Right lobe of liver (tissue), 6 donors: ENCODE measurements around the gene CSN3. TPM values are rescaled to one million over a fixed set of nuclear protein-coding genes. Genes with fewer than 3 reads are reported as not detected.

Source experiments
- ATAC-seq, 4 donors: fragments of 200-7000 bp; cut with Tn5 transposase; one replicate each; pipeline ENCODE4 v1.9.1; 2020; ENCODE audit warnings: mild to moderate bottlenecking in 4 of 4, moderate library complexity in 4 of 4
- DNase-seq, 3 donors: peaks; one replicate each; pipeline ENCODE4 v3.0.0-alpha.2; 2020
- H3K27ac ChIP-seq, 3 donors: fragments of 200-600 bp; one replicate each; pipeline ENCODE4 v1.8.0; 2022
- H3K27me3 ChIP-seq, 2 donors: fragments of 200-600 bp; one replicate each; pipeline ENCODE4 v1.8.0; 2022
- H3K36me3 ChIP-seq, 4 donors: fragments of 200-600 bp; sonication (generic) in 1 of 4; one replicate each; pipeline versions ENCODE4 v1.5.1 to v1.8.0; 2017 to 2022; ENCODE audit warnings: control low read depth in 1 of 4
- H3K4me1 ChIP-seq, 4 donors: fragments of 200-600 bp; sonication (generic) in 1 of 4; one replicate each; pipeline versions ENCODE4 v1.5.1 to v1.8.0; 2017 to 2022; ENCODE audit warnings: control low read depth in 1 of 4
- H3K4me3 ChIP-seq, 3 donors: fragments of 200-600 bp; one replicate each; pipeline ENCODE4 v1.8.0; 2022
- H3K9me3 ChIP-seq, 4 donors: fragments of 200-600 bp; sonication (generic) in 1 of 4; one replicate each; pipeline versions ENCODE4 v1.5.1 to v1.8.0; 2017 to 2022; ENCODE audit warnings: control low read depth in 1 of 4
- POLR2A ChIP-seq: fragments of 450-650 bp; IDR thresholded peaks from one replicate; pipeline ENCODE4 v1.6.1; 2017; ENCODE audit warnings: antibody characterized with exemption, mild to moderate bottlenecking
- WGBS: methylation state at CpG from one replicate; pipeline ENCODE4 v1.1.6; 2018; ENCODE audit warnings: low coverage, low lambda C conversion rate; ENCODE audit not compliant: insufficient coverage; ENCODE audit errors: missing lambda C conversion rate; 5-methylcytosine and 5-hydroxymethylcytosine counted together
- intact Hi-C, 2 donors: fragments of 100-400 bp; cut with DNase I; formaldehyde crosslinking; loops; one replicate each; pipeline versions ENCODE4 v1.11.2 to v1.14.1; 2022
- total RNA-seq, 6 experiments: library from RNA; depleted of rRNA in 2 of 6; stranded (reverse); fragments of >200 nt in 2 of 6; fragmentation: NEBNext Ultra II Directional in 3 of 6; extraction: Animal tissue kit (Norgen Biotek cat#: 25700) in 3 of 6; gene quantifications; one replicate each; pipeline versions ENCODE4 v1.1.0 to v1.2.4, GENCODE V29; 2016 to 2023
- TF ChIP-seq, protein P1 (sequence below), 4 donors: fragments of 200-600 bp in 3 of 4; fragments of 450-650 bp in 1 of 4; IDR thresholded peaks; one replicate each; pipeline versions ENCODE4 v1.5.1 to v1.8.0; 2016 to 2022; ENCODE audit warnings: antibody characterized with exemption in 4 of 4, mild to moderate bottlenecking in 2 of 4
- donor health status: DM: no; HTN: yes; CAD: no.
- donor health status: DM: no; HTN: no; CAD: no.
- donor health status: DM: no; HTN: no; CAD: no.
- donor health status: DM: no; HTN: yes; CAD: no.
- donor health status: DM: no; HTN: yes; CAD: no.

CSN3 gene
- total RNA-seq, 6 experiments from 2014 or later: not detected

DNA sequence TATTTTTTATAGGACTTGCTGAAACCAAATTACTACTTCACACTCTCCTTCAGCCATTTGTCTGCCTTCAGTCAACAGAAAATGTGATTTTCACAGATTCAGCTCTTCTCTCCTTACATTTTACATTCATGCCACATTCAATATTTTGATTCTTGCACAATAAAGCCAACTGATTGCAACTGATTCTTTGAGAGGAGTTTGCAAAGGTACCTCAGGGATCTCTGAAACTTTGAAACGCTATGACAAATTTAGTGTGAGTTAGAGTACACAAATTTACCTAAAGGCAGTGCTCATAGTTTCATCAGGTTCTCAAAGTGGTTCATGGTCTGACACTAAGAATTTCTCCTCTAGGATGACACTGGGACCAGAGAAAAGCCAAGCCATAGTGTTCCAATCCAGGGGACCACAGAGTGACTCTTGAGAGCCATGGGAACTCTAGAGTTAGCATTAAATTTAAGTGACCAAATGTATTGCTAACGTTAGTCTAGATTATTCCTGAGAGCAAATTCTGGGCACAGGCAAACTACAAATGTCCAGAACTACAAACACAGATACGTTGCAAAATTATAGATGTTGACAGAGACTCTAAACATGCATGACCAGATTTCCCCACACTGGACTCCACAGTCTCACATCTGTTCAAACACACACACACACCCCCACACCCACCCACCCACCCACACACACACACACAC is 9.0 kb downstream of the CSN3 start:
- no peaks in the 10 kb centered on the region for H3K9me3 ChIP-seq
- no peak overlapping the region for H3K4me3 ChIP-seq
- H3K4me1 ChIP-seq: peaks cover 0 to 6% (median 2%) of the 10 kb centered on the region in 4 donors
- peak overlapping the region in 2 of 3 donors; percentile 63 to 66 for H3K27ac ChIP-seq
- no peak for DNase-seq
- ATAC-seq: peak; percentile 69 to 90 (median 80)
- H3K27me3 ChIP-seq: no peaks in the 10 kb centered on the region
- no peaks in the 10 kb centered on the region for H3K36me3 ChIP-seq
- 16% methylated on average over 3 of the region's 3 CpGs for WGBS
- intact Hi-C loops: no loop called here
- no peak for TF ChIP-seq POLR2A
- TF ChIP-seq, protein P1, sequence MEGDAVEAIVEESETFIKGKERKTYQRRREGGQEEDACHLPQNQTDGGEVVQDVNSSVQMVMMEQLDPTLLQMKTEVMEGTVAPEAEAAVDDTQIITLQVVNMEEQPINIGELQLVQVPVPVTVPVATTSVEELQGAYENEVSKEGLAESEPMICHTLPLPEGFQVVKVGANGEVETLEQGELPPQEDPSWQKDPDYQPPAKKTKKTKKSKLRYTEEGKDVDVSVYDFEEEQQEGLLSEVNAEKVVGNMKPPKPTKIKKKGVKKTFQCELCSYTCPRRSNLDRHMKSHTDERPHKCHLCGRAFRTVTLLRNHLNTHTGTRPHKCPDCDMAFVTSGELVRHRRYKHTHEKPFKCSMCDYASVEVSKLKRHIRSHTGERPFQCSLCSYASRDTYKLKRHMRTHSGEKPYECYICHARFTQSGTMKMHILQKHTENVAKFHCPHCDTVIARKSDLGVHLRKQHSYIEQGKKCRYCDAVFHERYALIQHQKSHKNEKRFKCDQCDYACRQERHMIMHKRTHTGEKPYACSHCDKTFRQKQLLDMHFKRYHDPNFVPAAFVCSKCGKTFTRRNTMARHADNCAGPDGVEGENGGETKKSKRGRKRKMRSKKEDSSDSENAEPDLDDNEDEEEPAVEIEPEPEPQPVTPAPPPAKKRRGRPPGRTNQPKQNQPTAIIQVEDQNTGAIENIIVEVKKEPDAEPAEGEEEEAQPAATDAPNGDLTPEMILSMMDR (IDR thresholded peaks at IDR 0.05): no peak

DNA sequence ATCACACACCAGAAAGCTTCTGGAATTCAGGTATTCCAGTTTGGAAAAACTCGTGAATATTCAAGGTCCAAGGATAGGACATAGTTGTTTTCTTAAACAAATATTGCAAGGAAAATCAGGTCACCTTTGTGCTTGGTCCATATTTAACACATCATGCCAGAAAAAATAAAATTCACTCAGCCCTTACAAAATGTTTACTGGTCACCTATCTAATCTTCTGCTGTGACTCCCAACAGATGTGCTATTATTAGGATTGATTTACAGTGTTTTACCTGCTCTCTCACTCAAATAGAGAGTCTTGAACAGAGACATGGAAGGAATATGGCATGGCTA is 9.5 kb downstream of the CSN3 start:
- WGBS: 36% methylated on average over 1 of the region's 1 CpG
- DNase-seq (no peak), ATAC-seq (peak; percentile 71 to 83 (median 80))
- TF ChIP-seq, protein P1 (IDR thresholded peaks at IDR 0.05): no peak
- no peak for TF ChIP-seq POLR2A
- intact Hi-C loops: no loop called here
- H3K36me3 ChIP-seq: no peaks in the 10 kb centered on the region
- peak overlapping the region in 2 of 3 donors; percentile 14 to 66 for H3K27ac ChIP-seq
- H3K27me3 ChIP-seq: no peaks in the 10 kb centered on the region
- H3K4me3 ChIP-seq: no peak overlapping the region
- H3K9me3 ChIP-seq: no peaks in the 10 kb centered on the region
- H3K4me1 ChIP-seq: peaks cover 0 to 6% (median 2%) of the 10 kb centered on the region in 4 donors

DNA sequence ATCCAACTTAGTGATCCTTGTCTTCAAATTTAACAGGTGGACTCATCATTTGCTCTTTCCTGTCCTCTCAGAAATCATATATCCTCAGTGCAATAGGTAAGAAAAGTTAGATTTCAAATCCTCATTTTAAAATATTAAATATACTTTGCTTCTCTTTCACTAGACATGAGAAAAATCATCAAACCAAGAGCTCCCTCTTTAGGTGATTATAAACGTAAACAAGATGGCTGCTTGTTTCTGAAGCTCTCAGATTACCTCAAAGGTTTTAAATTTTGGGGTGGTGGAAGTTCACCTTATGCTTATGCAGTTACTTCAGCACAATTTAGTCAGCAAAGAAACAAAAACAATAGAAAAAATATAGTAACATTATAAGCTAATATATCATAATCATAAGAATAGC is 27.3 kb downstream of the CSN3 start:
- 0% methylated on average over 1 of the region's 1 CpG for WGBS

DNA sequence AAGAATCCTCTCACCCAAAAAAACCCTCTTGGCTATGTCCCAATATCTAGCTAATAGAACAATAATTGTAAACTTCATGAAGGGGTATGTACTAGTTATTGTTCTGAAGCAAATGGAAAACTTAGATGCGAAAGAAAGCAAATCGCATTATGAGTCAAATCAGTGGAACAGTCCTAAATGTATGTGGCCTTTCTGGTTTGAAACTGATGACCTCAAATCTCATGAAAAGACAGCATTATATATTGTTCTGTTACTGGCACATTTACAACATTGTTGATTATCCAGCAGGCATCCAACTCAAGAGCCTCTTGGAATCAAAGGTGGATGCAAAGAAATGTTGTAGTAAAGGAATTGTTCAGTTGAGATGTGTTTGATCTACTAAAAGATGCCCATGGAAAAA is 34.7 kb downstream of the CSN3 start:
- Histone ChIP-seq H3K9me3 (no peaks in the 10 kb centered on the region), H3K27ac (no peak overlapping the region), H3K4me1 (no peaks in the 10 kb centered on the region), H3K27me3 (no peaks in the 10 kb centered on the region), H3K36me3 (no peaks in the 10 kb centered on the region), H3K4me3 (no peak overlapping the region)
- TF ChIP-seq, protein P1 (IDR thresholded peaks at IDR 0.05): no peak
- no peak for TF ChIP-seq POLR2A
- ATAC-seq: no peak
- WGBS: 76% methylated on average over 2 of the region's 2 CpGs
- intact Hi-C loops: no loop called here
- DNase-seq: no peak

More for the DNA sequence above, 27.3 kb downstream of the CSN3 start:
- Histone ChIP-seq H3K4me1 (no peaks in the 10 kb centered on the region), H3K27me3 (no peaks in the 10 kb centered on the region), H3K4me3 (no peak overlapping the region), H3K27ac (no peak overlapping the region), H3K9me3 (no peaks in the 10 kb centered on the region), H3K36me3 (no peaks in the 10 kb centered on the region)
- intact Hi-C loops: no loop called here
- peak in 1 of 4 donors; percentile 50 for ATAC-seq
- DNase-seq: no peak
- TF ChIP-seq, protein P1 (IDR thresholded peaks at IDR 0.05): peak; percentile 16 to 46 (median 34)
- no peak for TF ChIP-seq POLR2A
